Activated T-cell treated with anti-CD3 and anti-CD28 coated beads for 48 hours (primary cell): ENCODE measurements around the gene P4HA2.

Experiments
- DNase-seq: peaks from one replicate; pipeline ENCODE4 v3.0.0-alpha.2; 2020; ENCODE audit warnings: low read depth

The P4HA2 gene

GRCh38 chr5:132227485-132228240 lies at the start of gene P4HA2:
TSS of gene P4HA2 (minus strand) at chr5:132227853. CDS start at chr5:132218626, 9,227 bp downstream.
- peak; percentile 62 for DNase-seq

DNA sequence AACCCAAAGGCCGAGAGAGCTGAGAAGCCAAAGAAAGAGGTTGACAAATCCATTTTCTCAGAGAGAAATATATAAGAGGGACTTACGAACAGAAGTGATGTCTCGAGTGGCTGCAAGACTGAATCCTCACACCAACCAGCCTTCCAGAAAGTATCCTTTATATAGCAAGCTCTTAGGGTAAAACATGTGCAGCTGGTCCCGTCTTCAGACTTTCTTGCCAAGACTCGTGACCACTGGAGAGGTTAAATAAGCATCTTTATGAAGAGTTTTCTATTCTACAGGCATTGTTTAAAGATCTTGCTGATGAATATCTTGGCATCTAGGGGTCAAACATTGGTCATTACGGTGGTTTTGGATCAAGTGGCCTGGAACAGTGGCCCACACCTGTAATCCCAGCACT lies 49.6 kb upstream of the P4HA2 start:
- DNase-seq = no peak

- DNase-seq = no peak
Observed at GRCh38 chr5:132275367-132276220, 47.9 kb upstream of the P4HA2 start.

DNA sequence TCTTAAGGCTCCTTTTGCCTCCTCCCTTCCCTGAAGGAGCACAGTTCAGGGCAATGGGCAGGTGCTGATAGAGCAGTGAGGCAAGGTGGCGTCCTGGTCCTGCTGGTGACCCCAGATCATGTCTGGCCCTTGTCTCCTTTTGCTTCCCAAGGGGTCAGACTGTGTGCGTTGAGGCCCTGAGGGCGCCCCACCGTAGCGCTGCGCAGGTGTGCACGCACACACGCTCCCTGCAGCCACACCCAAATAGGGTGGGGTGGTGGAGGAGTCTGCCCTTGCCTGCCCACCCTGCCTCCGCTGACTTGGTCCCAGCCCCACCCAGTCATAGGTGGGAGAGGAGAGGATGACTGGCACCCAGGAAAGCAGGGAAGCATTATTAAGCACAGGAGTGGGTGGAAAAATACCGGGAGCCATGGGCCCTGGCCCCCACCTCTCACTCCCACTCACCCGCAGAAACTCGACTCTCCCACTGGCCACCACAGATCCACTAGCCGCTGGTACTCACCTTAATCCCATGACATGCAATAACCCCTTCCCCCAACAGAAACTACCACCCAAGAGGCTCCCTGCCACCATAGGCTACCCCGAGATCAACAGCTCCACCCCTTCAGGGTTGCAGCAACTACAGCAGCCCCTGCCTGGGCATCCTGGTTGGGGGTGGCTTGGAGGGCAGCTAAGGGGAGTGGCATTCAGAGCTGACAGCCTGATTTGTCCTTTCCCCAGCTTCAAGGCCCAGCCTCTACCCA lies 46.6 kb upstream of the P4HA2 start:
- DNase-seq = no peak

GRCh38 chr5:132273631-132274030 lies 46.0 kb upstream of the P4HA2 start:
- no peak for DNase-seq

DNA sequence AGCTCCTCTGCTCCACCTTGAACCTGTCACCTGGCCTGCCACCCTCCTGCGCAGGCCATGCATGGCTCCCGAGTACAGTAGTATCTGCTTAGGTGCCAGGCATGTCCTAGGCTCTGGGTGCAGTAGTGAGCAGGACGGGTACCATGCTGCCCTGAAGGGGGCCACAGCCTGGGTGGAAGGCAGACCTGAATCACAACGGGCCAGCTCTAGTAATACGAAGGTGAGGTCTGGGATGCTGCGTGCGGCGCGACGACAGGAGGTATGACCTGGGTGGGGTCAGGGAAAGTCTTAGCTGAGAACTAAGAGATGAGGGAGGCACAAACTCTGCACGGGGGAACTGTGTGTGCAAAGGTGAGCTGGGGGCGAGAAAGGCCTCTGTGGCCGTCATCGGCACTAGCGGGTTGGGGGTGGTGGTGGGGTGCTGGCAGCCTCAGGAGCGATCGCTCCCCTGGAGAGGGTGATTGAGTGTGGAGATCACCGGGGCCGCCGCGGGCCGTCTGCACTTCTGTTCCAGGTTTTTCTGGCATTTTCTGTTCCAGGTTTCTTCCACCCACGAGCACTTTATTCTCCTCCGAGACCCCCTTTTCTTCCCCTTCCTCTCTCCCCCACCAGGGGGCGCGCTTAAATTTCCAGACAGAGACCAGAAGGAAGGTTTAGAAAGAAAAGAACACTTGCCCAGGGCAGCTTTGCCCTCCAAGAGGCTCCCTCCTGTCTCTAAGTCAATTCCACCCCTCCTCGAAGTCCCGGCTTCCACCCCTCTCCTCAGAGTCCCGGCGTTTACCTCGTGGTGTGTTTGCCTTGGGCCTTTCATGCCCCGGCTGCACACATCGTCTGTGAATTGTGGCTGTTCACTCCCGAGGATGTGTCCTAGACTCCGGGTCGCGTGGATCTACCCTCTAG lies 44.9 kb upstream of the P4HA2 start:
- peak; percentile 65 for DNase-seq

DNA sequence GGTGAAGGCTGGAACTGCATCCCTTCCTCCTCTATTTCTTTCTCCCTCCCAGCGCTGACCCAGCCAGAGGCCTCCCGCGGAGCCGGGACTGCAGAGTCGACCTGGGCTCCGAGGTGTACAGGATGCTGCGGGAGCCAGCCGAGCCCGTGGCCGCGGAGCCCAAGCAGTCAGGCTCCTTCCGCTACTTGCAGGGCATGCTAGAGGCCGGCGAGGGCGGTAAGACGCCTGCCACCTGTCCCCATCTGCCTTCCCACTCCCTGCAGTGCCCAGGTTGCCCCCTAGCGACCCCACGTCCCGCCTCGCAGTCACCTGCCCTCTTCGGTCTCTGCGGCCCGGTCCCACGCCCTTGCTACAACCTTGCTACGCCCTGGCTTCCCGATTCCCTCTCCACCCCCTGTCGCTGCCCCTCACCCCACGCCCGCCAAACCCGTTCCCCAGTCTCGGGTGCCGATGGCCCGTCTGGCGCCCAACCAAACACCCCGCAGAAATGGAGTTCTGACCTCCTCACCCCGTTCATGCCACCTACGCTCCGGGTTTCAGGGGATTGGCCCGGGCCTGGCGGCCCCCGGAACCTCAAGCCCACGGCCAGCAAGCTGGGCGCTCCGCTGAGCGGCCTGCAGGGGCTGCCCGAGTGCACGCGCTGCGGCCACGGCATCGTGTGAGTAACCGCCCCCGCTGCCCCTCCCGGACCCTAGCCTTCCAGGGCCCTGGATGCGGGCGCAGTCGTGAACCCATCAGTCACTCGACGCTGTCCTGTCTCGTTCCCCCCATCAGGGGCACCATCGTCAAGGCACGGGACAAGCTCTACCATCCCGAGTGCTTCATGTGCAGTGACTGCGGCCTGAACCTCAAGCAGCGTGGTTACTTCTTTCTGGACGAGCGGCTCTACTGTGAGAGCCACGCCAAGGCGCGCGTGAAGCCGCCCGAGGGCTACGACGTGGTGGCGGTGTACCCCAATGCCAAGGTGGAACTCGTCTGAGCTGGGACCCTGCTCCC lies 43.9 kb upstream of the P4HA2 start:
- no peak for DNase-seq

DNA sequence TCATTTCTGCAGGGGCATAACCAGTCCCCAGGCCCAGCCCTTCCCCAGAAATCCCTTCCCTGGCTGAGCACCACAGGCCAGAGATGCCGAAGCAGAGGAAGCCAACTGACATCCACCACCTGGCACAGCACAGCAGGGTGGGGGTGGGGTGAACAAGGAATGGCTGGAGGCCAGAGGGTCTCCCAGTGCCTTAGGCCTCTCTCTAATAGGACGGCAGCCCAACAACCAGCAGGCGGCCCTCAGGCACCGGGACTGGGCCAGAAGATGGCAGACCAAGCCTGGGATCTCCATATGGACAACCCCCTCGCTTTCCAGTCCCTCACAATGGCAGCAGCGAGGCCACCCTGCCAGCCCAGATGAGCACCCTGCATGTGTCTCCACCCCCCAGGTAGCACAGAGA lies 43.1 kb upstream of the P4HA2 start:
- DNase-seq = no peak

DNA sequence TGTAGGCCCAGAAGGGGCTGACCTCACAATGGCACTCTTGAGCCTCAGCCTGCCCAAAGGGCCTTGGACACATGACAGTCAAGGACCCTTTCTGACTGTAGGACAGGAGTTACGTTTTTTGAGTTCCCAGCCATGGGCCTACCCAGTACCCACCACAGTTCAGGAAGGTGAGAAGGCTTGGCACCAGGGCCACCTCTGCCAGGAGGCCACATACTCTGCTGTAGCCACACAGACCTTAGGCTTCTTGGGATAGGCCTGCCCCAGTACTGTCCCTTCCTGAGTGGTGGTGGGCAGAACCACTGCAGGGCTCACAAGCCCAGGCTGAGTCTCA lies 42.6 kb upstream of the P4HA2 start:
- DNase-seq = no peak

GRCh38 chr5:132269635-132270334 lies 42.1 kb upstream of the P4HA2 start:
- DNase-seq = no peak

DNA sequence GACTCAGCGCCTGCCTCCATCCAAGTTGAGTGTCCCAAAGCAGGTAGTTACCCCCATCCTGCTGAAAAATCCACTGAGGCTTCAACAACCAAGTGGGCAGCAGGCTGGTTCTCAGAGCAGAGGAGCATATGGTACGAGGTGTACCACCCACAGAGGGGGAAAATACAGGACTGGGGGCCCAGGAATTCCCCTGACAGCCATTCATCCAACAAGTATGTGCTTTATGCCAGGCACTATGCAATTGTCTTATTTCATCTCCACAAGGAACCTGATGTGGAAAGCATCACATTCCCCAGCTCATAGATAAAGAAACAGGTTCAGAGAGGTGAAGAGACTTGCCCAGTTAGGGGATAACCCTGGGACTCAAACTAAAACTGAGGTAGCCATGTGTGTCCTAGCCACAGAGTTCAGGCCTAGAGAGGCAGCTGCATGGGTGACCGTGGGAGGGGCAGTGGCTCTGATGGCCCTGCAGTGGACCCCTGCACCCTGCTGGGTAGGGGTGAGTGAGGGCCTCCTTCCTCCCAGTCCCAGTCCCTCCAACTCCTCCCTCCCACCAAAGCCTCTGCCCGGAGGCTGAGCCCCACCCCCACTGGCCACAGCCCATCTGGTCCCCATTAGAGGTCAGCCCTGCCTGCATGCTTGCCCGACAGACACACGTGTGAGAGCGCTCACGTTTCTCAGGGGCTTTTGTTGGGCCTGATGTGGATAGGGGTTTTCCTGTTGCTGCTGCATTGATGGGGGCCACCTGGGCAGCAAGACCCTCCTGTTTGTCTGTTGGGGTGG lies 41.3 kb upstream of the P4HA2 start:
- no peak for DNase-seq

- DNase-seq = no peak
Observed at GRCh38 chr5:132267931-132268768, 40.5 kb upstream of the P4HA2 start.

DNA sequence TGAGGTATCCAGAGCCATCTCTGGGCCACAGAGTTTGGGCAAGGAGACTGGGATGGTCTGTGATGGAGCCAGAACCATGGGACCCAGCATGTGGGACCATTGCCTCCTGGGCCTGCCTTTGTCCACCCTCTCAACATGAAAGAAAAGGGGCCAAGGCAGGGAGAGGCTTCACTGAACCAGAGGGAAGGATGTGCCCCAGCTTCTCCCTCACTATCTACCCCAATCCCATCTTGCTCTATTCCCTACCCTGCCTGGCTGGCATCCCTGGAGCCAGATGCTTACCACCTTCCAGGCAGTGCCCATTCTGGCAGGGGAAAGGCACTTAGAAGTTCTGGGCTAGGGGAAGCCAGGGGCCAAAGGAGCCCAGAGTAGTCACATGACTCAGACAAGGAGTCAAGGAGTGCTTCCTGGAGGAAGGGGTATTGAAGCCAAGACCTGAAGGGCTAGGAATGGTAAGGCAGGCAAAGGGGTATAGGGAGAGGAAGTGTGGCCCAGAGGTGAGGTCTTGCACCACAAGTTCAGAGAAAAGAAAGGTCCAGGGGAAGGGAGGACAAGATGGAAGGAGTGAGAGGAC lies 39.6 kb upstream of the P4HA2 start:
- DNase-seq = no peak

DNA sequence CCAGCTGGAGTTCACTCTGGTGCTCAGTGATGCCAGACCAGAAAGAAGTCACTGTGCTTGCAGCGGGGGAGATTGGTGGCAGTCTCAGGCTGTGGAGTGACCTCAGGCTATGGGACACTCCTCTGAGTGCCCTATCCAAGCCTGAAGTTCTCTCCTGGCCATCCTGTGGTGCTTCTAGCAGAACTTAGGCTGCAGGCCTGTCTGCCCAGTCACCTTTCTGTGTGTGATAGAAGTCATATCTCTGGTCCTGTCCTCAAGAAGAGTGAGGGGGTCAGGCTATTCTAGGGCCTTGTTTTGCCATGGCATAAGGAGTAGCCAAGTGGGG lies 39.1 kb upstream of the P4HA2 start:
- no peak for DNase-seq

GRCh38 chr5:132266031-132266835 lies 38.6 kb upstream of the P4HA2 start:
- no peak for DNase-seq

DNA sequence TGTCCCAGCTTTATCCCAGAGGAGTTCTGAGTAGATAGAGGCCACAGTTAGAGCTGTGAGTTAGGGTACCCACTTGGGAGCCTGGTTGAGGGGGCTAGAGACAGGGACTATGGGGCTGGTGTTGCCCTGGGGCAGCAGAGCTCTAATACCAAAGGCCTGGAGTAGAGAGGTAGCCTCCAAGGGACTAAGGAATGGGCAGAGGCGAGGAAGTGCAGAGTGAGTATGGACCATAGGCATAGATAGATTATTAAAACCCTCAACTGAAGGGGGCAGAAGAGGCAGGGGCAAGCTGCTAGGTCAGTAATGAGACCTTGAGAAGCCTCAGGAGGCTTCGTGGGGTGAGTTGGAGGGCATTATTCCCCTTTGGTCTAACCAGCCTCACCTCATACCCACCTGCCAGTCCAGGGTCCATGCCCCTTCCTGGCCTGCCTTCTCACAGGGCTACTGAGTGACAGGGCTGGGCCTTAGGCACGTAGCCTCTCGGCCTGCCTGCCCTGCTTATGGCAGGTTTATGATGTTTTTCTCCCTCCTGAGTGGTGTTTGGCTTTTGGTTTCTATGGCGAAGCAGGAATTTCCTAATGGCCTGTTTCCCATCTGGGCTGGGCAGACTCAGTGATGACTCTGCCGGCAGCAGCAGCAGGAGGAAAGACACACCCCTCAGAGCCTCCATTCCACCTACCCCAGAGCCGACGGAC lies 37.8 kb upstream of the P4HA2 start:
- no peak for DNase-seq
